NCI-H1930 (cell line): ENCODE data around the gene C4orf33.
"Not testable (repeated sequence)": the region's sequence is repeated elsewhere in the genome, so short reads cannot be mapped to it uniquely, and the experiment has no call there.

Experiments used
- DNase-seq, 2 experiments: peaks; one replicate each; lab custom pipeline; 2025; lab: John Stamatoyannopoulos, UW

The C4orf33 gene

GRCh38 chr4:129095811-129096454 lies at the start of gene C4orf33:
C4orf33 (plus strand) TSS chr4:129096152; CDS start chr4:129102611, 6,459 bp downstream.
- DNase-seq: peak in 1 of 2 experiments; percentile 4

- no peak for DNase-seq
Observed at GRCh38 chr4:129059028-129059427, 36.9 kb upstream of the C4orf33 start.

- no peak for DNase-seq
Observed at GRCh38 chr4:129062580-129062979, 33.4 kb upstream of the C4orf33 start.

GRCh38 chr4:129063640-129064039 lies 32.3 kb upstream of the C4orf33 start:
- no peak for DNase-seq

- DNase-seq: no peak
Observed at GRCh38 chr4:129064717-129065116, 31.2 kb upstream of the C4orf33 start.

- DNase-seq: not testable (repeated sequence)
Observed at GRCh38 chr4:129069537-129069936, 26.4 kb upstream of the C4orf33 start.

GRCh38 chr4:129077326-129077725 lies 18.6 kb upstream of the C4orf33 start:
- DNase-seq: no peak

GRCh38 chr4:129080129-129080528 lies 15.8 kb upstream of the C4orf33 start:
- DNase-seq: no peak

- no peak for DNase-seq
Observed at GRCh38 chr4:129082302-129082701, 13.7 kb upstream of the C4orf33 start.

GRCh38 chr4:129085472-129085871 lies 10.5 kb upstream of the C4orf33 start:
- no peak for DNase-seq

GRCh38 chr4:129087516-129087915 lies 8.4 kb upstream of the C4orf33 start:
- DNase-seq: no peak

- DNase-seq: no peak
Observed at GRCh38 chr4:129092631-129093190, 3.2 kb upstream of the C4orf33 start.

GRCh38 chr4:129093191-129093920 lies 2.6 kb upstream of the C4orf33 start, which contains the start of gene SCLT1:
SCLT1 (minus strand) TSS chr4:129093539; CDS start chr4:129093103, 436 bp downstream.
- peak; percentile 85 to 86 for DNase-seq

GRCh38 chr4:129094347-129094746 lies 1.6 kb upstream of the C4orf33 start:
- DNase-seq: no peak

GRCh38 chr4:129098531-129099001 lies 2.6 kb downstream of the C4orf33 start:
- no peak for DNase-seq

GRCh38 chr4:129109965-129110824 lies 14.2 kb downstream of the C4orf33 start:
- DNase-seq: no peak

GRCh38 chr4:129110931-129111330 lies 15.0 kb downstream of the C4orf33 start:
- no peak for DNase-seq

- DNase-seq: no peak
Observed at GRCh38 chr4:129111919-129112318, 16.0 kb downstream of the C4orf33 start.

- no peak for DNase-seq
Observed at GRCh38 chr4:129113434-129113833, 17.5 kb downstream of the C4orf33 start.

GRCh38 chr4:129113919-129114318 lies 18.0 kb downstream of the C4orf33 start:
- no peak for DNase-seq

GRCh38 chr4:129117705-129118104 lies 21.8 kb downstream of the C4orf33 start:
- DNase-seq: no peak

GRCh38 chr4:129126614-129127013 lies 30.7 kb downstream of the C4orf33 start:
- DNase-seq: not testable (repeated sequence)
